Measurements from ENCODE around the gene NUMA1.

The NUMA1 gene, protein sequence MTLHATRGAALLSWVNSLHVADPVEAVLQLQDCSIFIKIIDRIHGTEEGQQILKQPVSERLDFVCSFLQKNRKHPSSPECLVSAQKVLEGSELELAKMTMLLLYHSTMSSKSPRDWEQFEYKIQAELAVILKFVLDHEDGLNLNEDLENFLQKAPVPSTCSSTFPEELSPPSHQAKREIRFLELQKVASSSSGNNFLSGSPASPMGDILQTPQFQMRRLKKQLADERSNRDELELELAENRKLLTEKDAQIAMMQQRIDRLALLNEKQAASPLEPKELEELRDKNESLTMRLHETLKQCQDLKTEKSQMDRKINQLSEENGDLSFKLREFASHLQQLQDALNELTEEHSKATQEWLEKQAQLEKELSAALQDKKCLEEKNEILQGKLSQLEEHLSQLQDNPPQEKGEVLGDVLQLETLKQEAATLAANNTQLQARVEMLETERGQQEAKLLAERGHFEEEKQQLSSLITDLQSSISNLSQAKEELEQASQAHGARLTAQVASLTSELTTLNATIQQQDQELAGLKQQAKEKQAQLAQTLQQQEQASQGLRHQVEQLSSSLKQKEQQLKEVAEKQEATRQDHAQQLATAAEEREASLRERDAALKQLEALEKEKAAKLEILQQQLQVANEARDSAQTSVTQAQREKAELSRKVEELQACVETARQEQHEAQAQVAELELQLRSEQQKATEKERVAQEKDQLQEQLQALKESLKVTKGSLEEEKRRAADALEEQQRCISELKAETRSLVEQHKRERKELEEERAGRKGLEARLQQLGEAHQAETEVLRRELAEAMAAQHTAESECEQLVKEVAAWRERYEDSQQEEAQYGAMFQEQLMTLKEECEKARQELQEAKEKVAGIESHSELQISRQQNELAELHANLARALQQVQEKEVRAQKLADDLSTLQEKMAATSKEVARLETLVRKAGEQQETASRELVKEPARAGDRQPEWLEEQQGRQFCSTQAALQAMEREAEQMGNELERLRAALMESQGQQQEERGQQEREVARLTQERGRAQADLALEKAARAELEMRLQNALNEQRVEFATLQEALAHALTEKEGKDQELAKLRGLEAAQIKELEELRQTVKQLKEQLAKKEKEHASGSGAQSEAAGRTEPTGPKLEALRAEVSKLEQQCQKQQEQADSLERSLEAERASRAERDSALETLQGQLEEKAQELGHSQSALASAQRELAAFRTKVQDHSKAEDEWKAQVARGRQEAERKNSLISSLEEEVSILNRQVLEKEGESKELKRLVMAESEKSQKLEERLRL (N-terminal part only)

DNA sequence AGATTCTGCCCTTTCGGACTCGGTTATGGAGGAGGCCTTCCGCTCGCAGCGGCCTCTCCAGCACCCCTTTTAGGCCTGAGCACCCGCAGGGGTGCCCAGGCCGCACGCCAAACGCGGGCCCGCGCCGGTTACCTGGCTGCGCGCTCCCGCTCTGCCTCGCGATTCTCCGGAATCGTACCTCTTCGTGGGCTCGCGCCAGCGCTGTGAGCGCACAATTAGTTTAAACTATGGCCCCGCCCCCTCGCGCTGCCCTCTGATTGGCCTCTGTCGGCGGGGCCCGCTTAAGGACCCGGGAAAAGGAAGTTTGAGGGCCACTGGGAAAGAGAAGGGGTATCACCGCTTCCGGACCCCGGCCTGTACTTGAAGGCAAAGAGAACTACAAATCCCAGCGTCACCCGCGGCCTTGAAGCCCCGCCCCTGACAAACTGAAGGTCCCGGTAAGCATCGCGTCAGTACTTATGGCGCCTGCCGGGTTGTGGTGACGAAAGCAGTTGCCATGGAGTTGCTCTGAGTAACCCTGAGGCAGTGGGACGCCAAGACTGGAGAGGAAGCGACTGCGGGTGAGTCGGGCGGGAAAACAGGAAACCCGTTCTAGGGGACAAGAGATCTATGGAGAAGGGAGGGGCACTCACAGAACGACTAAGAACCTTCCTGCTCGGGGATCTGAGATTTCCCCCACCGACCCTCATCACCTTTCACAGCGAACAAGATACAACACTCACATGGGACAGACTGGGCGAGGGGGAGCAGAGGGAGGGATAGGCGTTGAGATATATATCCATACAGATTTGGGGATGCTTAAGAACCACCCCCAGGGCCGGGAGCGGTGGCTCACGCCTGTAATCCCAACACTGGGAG, at the start of gene NUMA1, which contains the start of gene LRRC51:
Gene NUMA1 (minus strand): TSS at position 217 of the 858 bp plus-strand sequence. CDS start 44,599 bp downstream, outside the sequence.
Gene LRRC51 (plus strand): TSS at position 525 of the 858 bp plus-strand sequence. CDS start 8,234 bp downstream, outside the sequence.
- peak; percentile 100 for DNase-seq
- Histone ChIP-seq H3K27ac (peak within 1 kb of the TSS; percentile 77), H3K4me3 (ENCODE audit: low read depth, low read length) (peak within 1 kb of the TSS; percentile 65), H3K36me3 (replicated peaks) (no peaks in the 10 kb centered on the region), H3K27me3 (replicated peaks) (no peaks in the 10 kb centered on the region)
- in situ Hi-C loops (cut with HindIII; ENCODE audit: low pct_ligation_motif_present, low sequenced_read_pairs): no loop called here
- TF ChIP-seq, protein P1, sequence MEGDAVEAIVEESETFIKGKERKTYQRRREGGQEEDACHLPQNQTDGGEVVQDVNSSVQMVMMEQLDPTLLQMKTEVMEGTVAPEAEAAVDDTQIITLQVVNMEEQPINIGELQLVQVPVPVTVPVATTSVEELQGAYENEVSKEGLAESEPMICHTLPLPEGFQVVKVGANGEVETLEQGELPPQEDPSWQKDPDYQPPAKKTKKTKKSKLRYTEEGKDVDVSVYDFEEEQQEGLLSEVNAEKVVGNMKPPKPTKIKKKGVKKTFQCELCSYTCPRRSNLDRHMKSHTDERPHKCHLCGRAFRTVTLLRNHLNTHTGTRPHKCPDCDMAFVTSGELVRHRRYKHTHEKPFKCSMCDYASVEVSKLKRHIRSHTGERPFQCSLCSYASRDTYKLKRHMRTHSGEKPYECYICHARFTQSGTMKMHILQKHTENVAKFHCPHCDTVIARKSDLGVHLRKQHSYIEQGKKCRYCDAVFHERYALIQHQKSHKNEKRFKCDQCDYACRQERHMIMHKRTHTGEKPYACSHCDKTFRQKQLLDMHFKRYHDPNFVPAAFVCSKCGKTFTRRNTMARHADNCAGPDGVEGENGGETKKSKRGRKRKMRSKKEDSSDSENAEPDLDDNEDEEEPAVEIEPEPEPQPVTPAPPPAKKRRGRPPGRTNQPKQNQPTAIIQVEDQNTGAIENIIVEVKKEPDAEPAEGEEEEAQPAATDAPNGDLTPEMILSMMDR (IDR thresholded peaks at IDR 0.05; ENCODE audit: low read depth, low read length, missing control alignments): no peak

DNA sequence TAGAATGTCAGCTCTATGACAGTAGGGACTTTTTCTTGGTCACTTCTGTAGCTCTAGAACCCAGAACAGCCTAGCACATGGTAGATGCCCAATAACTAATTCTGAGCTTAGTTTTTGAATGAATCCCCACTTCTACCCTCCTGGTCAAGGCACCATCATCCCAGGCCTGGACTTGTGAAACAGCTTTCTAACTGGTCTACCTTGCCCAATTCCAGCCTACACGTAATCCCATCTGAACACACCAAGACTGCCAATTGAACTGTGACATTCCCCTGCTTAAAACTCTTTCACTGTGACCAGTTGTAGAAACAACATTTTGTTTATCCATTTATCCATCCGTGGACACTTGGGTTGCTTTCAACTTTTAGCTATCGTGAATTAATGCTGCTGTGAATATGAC, 49.0 kb upstream of the NUMA1 start:
- Histone ChIP-seq H3K4me3 (ENCODE audit: low read depth, low read length) (no peak overlapping the region), H3K27me3 (replicated peaks) (no peaks in the 10 kb centered on the region), H3K27ac (no peak overlapping the region), H3K36me3 (replicated peaks) (no peaks in the 10 kb centered on the region)
- DNase-seq: no peak
- in situ Hi-C loops (cut with HindIII; ENCODE audit: low pct_ligation_motif_present, low sequenced_read_pairs): no loop called here
- TF ChIP-seq, protein P1 (IDR thresholded peaks at IDR 0.05; ENCODE audit: low read depth, low read length, missing control alignments): no peak

DNA sequence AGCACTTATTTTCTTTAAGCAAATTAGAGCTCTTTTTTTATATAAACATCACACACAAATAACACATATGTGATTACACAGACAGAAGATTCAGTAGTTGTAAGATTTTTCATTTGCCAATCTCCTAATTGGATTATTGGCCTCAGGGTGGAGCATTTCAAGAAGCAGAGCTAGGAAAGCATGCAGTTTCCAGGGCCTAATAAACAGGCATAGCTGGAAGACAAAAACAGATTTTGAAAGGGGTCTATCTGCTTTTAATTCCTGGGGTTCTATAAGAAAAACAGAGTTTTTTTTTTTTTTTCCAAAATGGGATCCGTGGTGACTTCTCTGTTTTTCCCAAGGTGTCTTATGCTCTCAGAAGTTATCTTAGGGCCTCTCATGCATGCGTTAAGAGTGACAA, 47.6 kb upstream of the NUMA1 start:
- TF ChIP-seq, protein P1 (IDR thresholded peaks at IDR 0.05; ENCODE audit: low read depth, low read length, missing control alignments): no peak
- H3K27me3 ChIP-seq (replicated peaks): no peaks in the 10 kb centered on the region
- H3K4me3 ChIP-seq (ENCODE audit: low read depth, low read length): no peak overlapping the region
- no peak overlapping the region for H3K27ac ChIP-seq
- in situ Hi-C loops (cut with HindIII; ENCODE audit: low pct_ligation_motif_present, low sequenced_read_pairs): no loop called here
- no peaks in the 10 kb centered on the region for H3K36me3 ChIP-seq (replicated peaks)
- no peak for DNase-seq

DNA sequence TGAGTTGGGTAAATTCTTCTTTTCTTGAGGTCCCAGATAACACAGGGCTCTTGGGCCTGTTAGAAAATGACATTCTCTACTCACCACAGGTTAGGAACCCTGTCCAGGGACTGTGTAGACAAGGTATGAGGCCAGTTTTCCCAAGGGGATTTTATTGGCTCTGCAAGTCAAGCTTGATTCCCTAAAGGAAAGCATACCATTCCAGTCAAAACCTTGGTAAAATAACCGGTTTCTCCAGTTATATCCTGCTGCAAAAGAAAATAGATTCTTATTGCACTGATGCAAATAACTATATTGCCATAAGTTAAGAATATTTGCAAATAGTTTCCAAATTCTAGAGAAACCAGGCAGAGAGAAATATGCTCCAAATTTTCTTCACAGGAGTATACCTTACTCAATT, 45.6 kb upstream of the NUMA1 start:
- DNase-seq: no peak
- H3K36me3 ChIP-seq (replicated peaks): no peaks in the 10 kb centered on the region
- no peaks in the 10 kb centered on the region for H3K27me3 ChIP-seq (replicated peaks)
- H3K27ac ChIP-seq: no peak overlapping the region
- TF ChIP-seq, protein P1 (IDR thresholded peaks at IDR 0.05; ENCODE audit: low read depth, low read length, missing control alignments): no peak
- no peak overlapping the region for H3K4me3 ChIP-seq (ENCODE audit: low read depth, low read length)
- in situ Hi-C loops (cut with HindIII; ENCODE audit: low pct_ligation_motif_present, low sequenced_read_pairs): no loop called here

DNA sequence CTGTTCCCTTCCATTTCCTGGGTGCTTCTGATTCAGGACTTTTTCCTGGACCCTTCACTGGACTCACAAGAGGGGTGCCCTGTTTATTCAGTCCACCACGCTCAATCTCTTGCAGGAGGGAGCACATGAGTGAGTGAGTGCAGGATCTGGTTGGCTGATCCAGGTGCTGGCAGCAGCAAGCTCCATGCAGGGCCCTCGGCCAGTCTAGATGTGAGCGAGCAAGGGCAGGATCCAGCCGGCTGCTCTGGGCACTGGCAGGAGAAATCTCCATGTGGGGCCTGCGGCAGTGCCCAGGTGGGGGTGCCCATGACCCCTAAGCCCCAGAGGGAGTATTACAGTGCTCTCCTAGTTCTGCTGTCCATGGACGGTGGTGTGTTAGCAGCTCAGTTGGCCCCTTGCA, 43.7 kb upstream of the NUMA1 start:
- TF ChIP-seq, protein P1 (IDR thresholded peaks at IDR 0.05; ENCODE audit: low read depth, low read length, missing control alignments): no peak
- Histone ChIP-seq H3K27me3 (replicated peaks) (no peaks in the 10 kb centered on the region), H3K36me3 (replicated peaks) (no peaks in the 10 kb centered on the region), H3K4me3 (ENCODE audit: low read depth, low read length) (no peak overlapping the region), H3K27ac (no peak overlapping the region)
- DNase-seq: no peak
- in situ Hi-C loops (cut with HindIII; ENCODE audit: low pct_ligation_motif_present, low sequenced_read_pairs): no loop called here

All from brain microvascular endothelial cell (primary cell).